Stimulated activated CD8-positive, alpha-beta memory T cell treated with anti-CD3 and anti-CD28 coated beads, Interleukin-15, amount 100 ng/mL, for 1 hour (primary cell): ENCODE data around the gene CSPG4.

Source experiments
- DNase-seq: peaks from one replicate; pipeline ENCODE4 v3.0.0-alpha.2; 2020; ENCODE audit warnings: low read depth

CSPG4 gene

GRCh38 chr15:75669191-75669878, 43.3 kb downstream of the CSPG4 start:
- DNase-seq: no peak

- no peak for DNase-seq
Measured at GRCh38 chr15:75666823-75667501, 45.7 kb downstream of the CSPG4 start.

- no peak for DNase-seq
Measured at GRCh38 chr15:75663931-75664421, 48.7 kb downstream of the CSPG4 start.

GRCh38 chr15:75662823-75663519, 49.7 kb downstream of the CSPG4 start:
- DNase-seq: no peak

- DNase-seq: no peak
Measured at GRCh38 chr15:75661756-75662140, 50.9 kb downstream of the CSPG4 start.

- DNase-seq: no peak
Measured at GRCh38 chr15:75661100-75661755, 51.4 kb downstream of the CSPG4 start.

GRCh38 chr15:75659928-75660645, 52.6 kb downstream of the CSPG4 start:
- DNase-seq: no peak

GRCh38 chr15:75659141-75659771, 53.4 kb downstream of the CSPG4 start:
- no peak for DNase-seq

GRCh38 chr15:75656813-75657212, 55.8 kb downstream of the CSPG4 start:
- DNase-seq: no peak

GRCh38 chr15:75656331-75656730, 56.3 kb downstream of the CSPG4 start:
- DNase-seq: no peak

- no peak for DNase-seq
Measured at GRCh38 chr15:75655931-75656330, 56.7 kb downstream of the CSPG4 start.

- DNase-seq: no peak
Measured at GRCh38 chr15:75654201-75654907, 58.3 kb downstream of the CSPG4 start.

- DNase-seq: no peak
Measured at GRCh38 chr15:75653347-75653913, 59.2 kb downstream of the CSPG4 start.

- no peak for DNase-seq
Measured at GRCh38 chr15:75651810-75652543, 60.7 kb downstream of the CSPG4 start.

- no peak for DNase-seq
Measured at GRCh38 chr15:75650908-75651809, 61.5 kb downstream of the CSPG4 start.

GRCh38 chr15:75649848-75650247, 62.8 kb downstream of the CSPG4 start:
- DNase-seq: no peak

- DNase-seq: no peak
Measured at GRCh38 chr15:75649045-75649761, 63.4 kb downstream of the CSPG4 start.
